Retina (tissue), 1 donor: ENCODE measurements around the gene PACSIN2.

Experiments used
- DNase-seq: peaks from one replicate; pipeline ENCODE4 v3.0.0-alpha.2; 2016

The PACSIN2 gene

GRCh38 chr22:42878561-42879305 lies 136.2 kb downstream of the PACSIN2 start:
- no peak for DNase-seq

- no peak for DNase-seq
Measured at GRCh38 chr22:42877597-42878340, 137.2 kb downstream of the PACSIN2 start.

- DNase-seq: no peak
Measured at GRCh38 chr22:42877158-42877557, 137.8 kb downstream of the PACSIN2 start.

DNA sequence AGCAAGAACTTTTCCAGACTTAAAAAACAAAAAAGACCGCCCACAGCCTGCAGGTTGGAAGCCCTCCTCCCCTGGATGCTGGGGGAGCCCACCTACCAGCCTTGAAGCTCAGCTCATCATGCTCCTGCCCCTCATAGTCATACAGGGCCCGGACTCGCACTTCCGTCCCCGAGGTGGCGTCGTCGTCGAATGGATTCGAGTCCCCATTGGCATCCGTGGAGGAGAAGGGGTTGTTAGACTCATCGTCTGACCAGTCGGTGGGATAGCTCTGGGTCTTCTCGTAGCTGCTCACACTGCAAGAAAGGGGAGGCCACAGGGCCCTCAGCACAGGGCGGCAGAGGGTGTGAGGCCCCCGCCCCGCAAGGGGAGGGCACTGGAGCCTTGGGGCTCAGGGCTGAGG lies 138.9 kb downstream of the PACSIN2 start:
- no peak for DNase-seq

DNA sequence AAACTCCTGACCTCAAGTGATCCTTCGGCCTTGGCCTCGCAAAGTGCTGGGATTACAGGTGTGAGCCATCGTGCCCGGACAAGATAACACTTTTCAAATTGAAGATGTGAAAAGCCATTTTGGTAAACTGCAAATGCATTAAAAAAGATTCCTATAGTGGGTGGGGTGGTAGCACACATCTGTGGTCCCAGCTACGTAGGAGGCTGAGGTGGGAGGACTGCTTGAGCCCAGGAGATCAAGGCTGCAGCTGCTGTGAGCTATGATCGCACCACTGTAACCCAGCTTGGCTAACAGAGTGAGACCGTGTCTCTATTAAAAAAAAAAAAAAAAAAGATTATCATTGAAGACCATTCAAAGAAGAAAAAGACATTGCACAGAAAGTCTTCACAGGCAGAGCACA lies 140.9 kb downstream of the PACSIN2 start:
- no peak for DNase-seq

GRCh38 chr22:42873356-42873755 lies 141.6 kb downstream of the PACSIN2 start:
- no peak for DNase-seq

DNA sequence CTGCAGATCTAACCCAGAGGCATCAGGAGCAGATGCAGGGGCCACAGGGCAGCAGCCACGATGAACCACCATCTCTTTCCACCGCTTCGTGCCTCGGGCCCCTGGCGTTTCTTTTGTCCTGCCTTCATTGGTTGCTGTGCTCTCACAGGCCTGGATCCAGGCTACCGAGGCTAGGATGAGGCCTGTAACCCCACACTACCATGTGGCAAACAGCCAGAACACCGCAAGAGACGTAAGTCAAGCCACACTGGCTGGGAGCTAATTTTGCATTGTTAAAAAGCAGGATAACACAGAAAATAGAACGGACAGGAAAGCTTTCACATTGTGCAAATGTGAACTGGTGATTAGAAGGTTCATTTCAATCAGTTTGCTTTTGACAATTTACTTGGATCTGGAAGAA lies 142.1 kb downstream of the PACSIN2 start:
- no peak for DNase-seq

- DNase-seq: no peak
Measured at GRCh38 chr22:42871146-42872050, 143.6 kb downstream of the PACSIN2 start.

- DNase-seq: no peak
Measured at GRCh38 chr22:42869888-42870480, 145.0 kb downstream of the PACSIN2 start.

DNA sequence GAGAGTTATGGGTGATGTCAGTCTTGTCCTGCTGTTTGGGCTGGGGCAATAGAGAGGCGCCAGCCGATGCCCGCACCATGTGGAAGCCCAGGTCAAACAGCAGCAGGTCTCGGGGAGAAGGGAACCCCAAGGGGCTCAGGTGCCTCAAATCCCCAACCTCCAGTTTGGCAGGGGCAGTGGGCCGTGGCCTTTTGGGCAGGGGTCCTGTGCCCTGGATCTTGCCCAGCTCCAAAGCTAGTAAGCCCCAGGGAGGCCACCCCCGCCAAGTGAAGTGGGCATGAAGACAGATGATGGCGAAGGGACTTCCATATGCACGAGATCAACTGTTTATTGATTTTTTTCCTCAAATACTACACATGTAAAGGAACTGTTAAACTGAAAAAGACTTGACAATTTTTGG lies 145.5 kb downstream of the PACSIN2 start:
- no peak for DNase-seq

DNA sequence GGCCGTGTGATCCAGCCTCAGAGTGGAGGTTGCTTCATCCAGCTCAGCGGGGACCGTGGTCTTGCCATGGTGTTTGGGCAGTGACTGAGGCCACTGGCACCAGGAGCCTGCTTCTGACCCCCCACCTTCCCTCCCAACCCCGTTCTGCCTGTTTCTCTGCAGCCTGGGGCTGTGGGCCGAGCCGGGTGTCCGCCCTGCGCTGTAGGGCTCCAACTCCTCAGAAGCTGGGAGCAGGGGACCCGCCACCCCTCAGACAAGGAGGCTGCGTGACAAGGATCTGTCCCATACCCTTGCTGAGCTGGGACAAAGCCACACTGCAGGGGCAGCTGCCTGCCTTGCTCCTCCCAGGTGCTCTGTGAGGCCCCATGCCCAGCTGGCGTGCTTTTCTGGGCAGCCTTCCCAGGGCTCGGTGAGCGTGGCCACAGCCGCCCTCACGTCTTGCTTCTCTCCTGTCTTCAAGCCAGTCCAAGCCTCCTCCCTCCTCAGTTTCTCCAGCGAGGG lies 146.1 kb downstream of the PACSIN2 start:
- DNase-seq: no peak

DNA sequence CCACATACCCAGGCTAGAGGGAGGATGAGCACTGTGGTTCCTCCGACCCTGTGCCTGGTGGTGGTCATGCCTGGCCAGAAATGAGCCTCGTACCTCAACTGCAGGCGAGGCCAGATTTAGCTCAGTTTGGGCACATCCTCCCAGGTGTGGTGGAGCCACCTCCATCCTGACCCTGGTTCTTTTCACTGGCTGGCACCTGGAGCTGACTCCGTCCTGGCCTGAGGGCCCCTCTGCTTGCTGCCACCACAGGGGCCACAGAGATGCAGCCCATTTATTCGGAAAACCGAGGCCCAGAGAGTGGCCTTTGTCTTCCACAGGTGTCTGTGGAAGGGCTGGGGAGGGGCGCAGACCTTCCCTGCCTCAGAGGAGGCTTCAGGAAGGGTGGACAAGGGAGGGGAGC lies 148.8 kb downstream of the PACSIN2 start:
- DNase-seq: no peak

DNA sequence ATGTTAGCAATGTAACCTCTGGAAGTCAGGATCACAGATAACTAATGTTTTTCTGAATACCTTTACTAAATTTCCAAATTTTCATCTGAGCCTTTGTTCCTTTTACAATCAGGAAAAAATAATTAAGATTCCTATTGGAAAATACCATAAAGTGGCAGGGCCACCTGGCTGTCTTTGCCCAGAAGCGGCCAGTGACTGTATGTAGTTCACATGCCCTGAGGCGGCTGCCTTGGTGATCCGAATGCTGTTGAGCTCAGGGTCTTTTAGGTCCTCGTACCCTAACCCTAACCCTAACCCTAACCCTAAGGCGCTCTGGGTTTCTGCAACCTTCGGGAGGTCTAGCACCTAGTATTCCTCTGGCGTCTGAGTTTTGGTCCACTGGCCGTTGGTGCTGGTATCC lies 149.4 kb downstream of the PACSIN2 start:
- no peak for DNase-seq

DNA sequence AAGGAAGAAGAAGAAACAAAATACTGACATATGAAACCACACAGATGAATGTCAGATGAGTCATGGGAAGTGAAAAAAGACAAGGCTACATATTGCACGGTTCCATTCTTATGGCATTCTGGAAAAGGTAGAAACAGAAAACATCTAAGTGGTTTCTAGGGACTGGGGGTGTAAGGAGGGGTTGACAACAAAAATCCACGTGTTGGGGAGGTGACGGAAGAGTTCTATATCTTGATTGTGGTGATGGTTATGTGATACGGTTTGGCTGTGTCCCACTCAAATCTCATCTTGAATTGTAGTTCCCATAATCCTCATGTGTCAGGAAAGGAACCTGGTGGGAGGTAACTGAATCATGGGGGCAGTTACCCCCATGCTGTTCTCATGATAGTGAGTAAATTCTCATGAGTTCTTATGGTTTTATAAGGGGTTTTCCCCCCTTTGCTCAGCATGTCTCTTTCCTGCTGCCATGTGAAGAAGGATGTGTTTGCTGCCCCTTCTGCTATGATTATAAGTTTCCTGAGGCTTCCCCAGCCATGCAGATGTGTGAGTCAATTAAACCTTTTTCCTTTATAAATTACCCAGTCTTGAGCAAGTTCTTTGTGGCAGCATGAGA lies 151.5 kb downstream of the PACSIN2 start:
- DNase-seq: no peak

DNA sequence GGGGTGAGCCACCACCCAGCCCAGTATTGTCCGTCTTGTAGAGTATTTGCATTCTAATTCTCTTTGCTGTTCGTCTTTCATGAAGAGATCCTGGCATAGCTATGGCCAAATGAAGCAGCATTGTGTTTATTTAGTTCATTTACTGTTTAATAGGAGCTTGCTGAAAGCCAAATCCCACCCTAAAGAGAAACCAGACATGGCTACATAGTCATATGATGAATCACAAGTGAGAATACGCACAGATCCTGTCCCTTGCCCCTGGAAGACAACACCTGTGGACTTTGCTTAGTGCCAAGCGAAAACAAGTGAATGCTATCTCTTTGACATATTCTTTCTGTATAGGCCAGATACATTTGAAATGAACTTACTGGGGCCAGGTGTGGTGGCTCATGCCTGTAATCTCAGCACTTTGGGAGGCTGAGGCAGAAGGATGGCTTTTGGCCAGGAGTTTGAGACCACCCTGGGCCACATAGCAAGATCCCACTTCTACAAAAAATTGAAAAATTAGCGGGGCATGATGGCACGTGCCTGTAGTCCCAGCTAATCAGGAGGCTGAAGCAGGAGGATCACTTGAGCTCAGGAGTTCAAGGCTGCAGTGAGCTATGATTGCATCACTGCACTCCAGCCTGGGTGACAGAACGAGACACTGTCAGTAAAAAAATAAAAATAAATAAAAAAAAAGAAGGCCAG lies 152.8 kb downstream of the PACSIN2 start:
- no peak for DNase-seq

- DNase-seq: no peak
Measured at GRCh38 chr22:42860968-42861367, 154.0 kb downstream of the PACSIN2 start.

DNA sequence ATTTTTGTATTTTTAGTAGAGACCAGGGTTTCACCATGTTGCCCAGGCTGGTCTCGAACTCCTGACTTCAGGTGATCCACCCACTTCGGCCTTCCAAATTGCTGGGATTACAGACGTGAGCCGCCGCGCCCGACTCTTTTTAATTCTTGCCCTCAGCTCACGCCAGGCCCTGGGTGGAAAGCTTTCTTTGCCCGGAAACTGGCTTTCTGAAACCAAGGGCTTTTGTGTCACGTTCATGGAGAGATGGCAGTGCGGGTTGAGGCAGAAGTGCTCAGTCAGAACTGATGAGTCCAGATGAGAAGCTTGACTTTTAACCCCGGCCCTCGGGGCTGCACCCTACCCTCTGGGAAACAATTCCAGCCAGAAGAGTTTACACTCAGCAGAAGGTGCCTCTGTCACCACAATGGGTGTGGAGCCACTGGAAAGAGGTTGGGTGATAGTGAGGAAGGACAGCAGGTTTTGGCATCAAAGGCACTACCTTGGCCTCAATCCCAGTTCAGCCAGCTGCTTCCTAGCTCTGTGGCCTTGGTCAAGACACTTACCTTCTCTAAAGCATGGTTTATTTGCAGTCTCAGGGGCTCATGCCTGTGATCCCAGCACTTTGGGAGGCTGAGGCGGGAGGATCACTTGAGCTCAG lies 157.0 kb downstream of the PACSIN2 start:
- DNase-seq: no peak

- DNase-seq: peak; percentile 98
Measured at GRCh38 chr22:42856865-42857704, 157.9 kb downstream of the PACSIN2 start, which contains the start of gene ARFGAP3. Gene ARFGAP3 (minus strand): TSS chr22:42857273. CDS start chr22:42857182, 91 bp downstream.

GRCh38 chr22:42856179-42856864 lies 158.6 kb downstream of the PACSIN2 start:
- DNase-seq: peak; percentile 70
